ENCODE results near the gene C19orf67.
A peak's percentile ranks its signal among the peaks of the same experiment; 100 is the strongest.
"Not testable (repeated sequence)": the region's sequence is repeated elsewhere in the genome, so short reads cannot be mapped to it uniquely, and the experiment has no call there.

Gene C19orf67

GRCh38 chr19:14042659-14043608 is 42.6 kb downstream of the C19orf67 start:
- H3K4me3 Mint-ChIP-seq: not testable (repeated sequence)
- peak; percentile 82 for ATAC-seq

DNA sequence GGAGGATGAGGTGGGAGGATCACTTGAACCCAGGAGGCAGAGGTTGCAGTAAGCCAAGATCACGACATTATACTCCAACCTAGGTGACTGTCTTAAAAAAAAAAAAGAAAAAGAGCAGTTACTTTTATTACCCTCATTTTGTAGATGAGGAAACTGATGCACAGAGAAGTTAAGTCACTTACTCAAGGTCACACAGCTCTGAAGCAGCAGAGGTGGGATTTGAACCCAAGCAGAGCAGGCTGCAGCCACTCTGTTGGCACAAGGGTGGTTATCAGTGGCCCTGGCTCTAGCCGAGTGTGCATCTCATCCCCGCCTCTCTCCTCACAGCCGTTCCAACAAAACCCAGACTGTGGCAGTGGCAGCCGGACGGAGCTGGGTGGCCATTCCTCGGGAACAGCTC is 46.4 kb downstream of the C19orf67 start:
- H3K4me1 Mint-ChIP-seq: peaks cover 39% of the 10 kb centered on the region
- no peak for ATAC-seq

More at GRCh38 chr19:14042659-14043608, 42.6 kb downstream of the C19orf67 start:
- not testable (repeated sequence) for DNase-seq (ENCODE audit: low spot score in 2 of 2); H3K9me3 Mint-ChIP-seq
- H3K36me3 Mint-ChIP-seq: peaks cover 100% of the 10 kb centered on the region
- peaks cover 29% of the 10 kb centered on the region for H3K4me1 Mint-ChIP-seq
- peak overlapping the region; percentile 91 for H3K27ac Mint-ChIP-seq

DNA sequence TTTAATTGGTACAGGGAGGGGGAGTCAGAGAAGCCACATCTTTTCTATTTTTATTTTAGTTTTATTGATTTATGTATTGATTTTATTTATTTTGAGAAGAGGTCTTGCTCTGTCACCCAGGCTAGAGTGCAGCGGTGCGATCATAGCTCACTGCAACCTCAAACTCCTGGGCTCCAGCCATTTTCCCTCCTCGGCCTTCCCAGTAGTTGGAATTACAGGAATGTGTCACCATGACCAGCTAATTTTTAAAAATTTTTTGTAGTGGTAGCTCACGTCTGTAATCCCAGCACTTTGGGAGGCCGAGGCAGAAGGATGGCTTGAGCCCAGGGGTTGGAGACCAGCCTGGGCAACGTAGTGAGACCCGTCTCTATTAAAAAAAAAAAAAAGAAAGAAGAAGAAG is 49.9 kb downstream of the C19orf67 start:
- Mint-ChIP-seq H3K27ac (peak overlapping the region; percentile 37), H3K36me3 (peaks cover 92% of the 10 kb centered on the region), H3K9me3 (no peaks in the 10 kb centered on the region), H3K4me1 (peaks cover 44% of the 10 kb centered on the region), H3K4me3 (no peak overlapping the region)
- ATAC-seq (no peak), DNase-seq (ENCODE audit: low spot score in 2 of 2) (no peak)

More for the DNA sequence above, 46.4 kb downstream of the C19orf67 start:
- H3K27ac Mint-ChIP-seq: no peak overlapping the region
- H3K36me3 Mint-ChIP-seq: peaks cover 100% of the 10 kb centered on the region
- no peak overlapping the region for H3K4me3 Mint-ChIP-seq
- no peak for DNase-seq (ENCODE audit: low spot score in 2 of 2)
- H3K9me3 Mint-ChIP-seq: no peaks in the 10 kb centered on the region

DNA sequence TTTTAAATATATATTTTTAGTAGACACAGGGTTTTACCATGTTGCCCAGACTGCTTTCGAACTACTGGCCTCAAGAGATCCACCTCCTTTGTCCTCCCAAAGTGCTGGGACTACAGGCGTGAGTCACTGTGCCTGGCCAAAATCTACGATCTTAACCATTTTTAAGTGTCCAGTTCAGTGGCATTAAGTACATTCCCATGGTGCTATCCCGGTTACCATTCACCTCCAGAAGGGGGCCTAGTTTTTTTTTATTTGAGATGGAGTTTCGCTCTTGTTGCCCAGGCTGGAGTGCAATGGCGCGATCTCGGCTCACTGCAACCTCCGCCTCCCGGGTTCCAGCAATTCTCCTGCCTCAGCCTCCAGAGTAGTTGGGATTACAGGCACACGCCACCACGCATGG is 50.4 kb downstream of the C19orf67 start:
- not testable (repeated sequence) for H3K27ac Mint-ChIP-seq; ATAC-seq; H3K9me3 Mint-ChIP-seq; H3K4me3 Mint-ChIP-seq; DNase-seq (ENCODE audit: low spot score in 2 of 2)
- Mint-ChIP-seq H3K4me1 (peaks cover 45% of the 10 kb centered on the region), H3K36me3 (peaks cover 86% of the 10 kb centered on the region)

DNA sequence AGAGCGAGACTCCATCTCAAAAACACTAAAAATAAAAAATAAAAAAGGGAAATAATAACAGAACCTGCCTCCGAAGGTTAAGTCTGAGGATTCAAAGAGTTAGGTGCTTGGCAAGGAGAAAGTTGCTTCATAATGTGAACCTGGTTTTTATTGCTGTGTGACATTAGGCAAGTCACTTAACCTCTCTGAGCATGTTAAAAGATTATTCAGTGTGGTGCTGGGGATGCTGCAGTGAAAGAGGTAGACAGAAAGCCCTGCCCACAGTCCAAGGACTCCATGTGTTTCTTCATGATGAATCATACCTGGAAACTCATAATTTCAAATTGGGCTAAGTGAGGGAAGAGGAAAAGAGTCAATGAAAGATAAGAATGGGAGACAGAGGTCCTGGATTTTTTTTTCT is 51.6 kb downstream of the C19orf67 start:
- H3K4me3 Mint-ChIP-seq: no peak overlapping the region
- no peaks in the 10 kb centered on the region for H3K9me3 Mint-ChIP-seq
- peaks cover 74% of the 10 kb centered on the region for H3K36me3 Mint-ChIP-seq
- ATAC-seq: no peak
- H3K27ac Mint-ChIP-seq: peak overlapping the region; percentile 59
- H3K4me1 Mint-ChIP-seq: peaks cover 45% of the 10 kb centered on the region
- no peak for DNase-seq (ENCODE audit: low spot score in 2 of 2)

DNA sequence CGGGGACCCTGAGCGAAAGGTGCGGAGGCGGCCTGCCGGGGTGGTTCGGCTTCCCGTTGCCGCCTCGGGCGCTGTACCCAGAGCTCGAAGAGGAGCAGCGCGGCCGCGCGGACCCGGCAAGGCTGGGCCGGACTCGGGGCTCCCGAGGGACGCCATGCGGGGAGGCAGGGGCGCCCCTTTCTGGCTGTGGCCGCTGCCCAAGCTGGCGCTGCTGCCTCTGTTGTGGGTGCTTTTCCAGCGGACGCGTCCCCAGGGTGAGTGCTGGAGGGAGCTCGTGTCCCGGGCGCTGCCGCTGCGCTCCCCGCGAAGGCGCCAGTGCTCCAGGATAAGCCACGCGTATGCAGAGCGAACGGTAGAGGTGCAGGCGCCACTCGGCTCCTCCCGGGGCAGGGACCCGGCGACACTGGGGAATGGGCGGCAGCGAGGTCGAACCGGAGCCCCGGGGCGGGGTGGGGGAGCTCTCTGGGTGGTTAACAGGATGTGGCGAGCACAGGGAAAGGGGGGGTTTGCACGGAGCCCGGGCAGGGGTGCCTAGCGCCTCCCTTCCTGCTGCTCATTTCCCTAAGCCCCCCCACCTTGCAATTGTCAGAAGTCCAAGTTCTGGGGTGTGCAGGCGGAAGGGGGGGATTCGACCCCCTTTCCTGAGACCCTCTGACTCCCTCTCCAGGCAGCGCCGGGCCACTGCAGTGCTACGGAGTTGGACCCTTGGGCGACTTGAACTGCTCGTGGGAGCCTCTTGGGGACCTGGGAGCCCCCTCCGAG is 53.7 kb downstream of the C19orf67 start, which contains the start of gene IL27RA:
IL27RA (plus strand) TSS at position 44 of the 762 bp plus-strand sequence; CDS start at position 155, 111 bp downstream.
- DNase-seq (ENCODE audit: low spot score in 2 of 2): peak; percentile 62 to 89

More for the DNA sequence above, 53.7 kb downstream of the C19orf67 start, which contains the start of gene IL27RA:
- peaks cover 54% of the 10 kb centered on the region for H3K36me3 Mint-ChIP-seq
- H3K4me3 Mint-ChIP-seq: peak within 1 kb of the TSS; percentile 96
- peak; percentile 84 for ATAC-seq
- H3K4me1 Mint-ChIP-seq: peaks cover 35% of the 10 kb centered on the region
- H3K9me3 Mint-ChIP-seq: no peaks in the 10 kb centered on the region
- H3K27ac Mint-ChIP-seq: peak within 1 kb of the TSS; percentile 96
